Activated gamma-delta T cell treated with Interleukin-2 at 50 U/mL for 16 hours (primary cell): ENCODE data around the gene PCDH15.

Source experiments
- DNase-seq: peaks from one replicate; pipeline ENCODE4 v3.0.0-alpha.2; 2020

PCDH15 gene

DNA sequence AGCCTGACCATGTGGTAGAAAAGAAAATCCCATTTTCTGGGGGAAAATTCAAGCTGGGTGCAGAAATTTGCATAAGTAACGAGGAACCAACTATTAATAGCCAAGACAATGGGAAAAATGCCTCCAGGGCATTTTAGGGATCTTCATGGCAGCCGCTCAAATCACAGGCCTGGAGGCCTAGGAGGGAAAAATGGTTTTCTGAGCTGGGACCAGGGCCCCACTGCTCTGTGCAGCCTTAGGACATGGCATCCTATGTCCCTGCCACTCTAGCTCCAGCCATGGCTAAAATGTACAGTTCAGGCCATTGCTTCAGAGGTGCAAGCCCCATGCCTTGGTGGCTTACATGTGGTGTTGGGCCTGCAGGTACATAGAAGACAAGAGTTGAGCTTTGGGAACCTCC is 459.0 kb downstream of the PCDH15 start:
- no peak for DNase-seq

GRCh38 chr10:54335296-54335695 is 465.7 kb downstream of the PCDH15 start:
- DNase-seq: no peak

DNA sequence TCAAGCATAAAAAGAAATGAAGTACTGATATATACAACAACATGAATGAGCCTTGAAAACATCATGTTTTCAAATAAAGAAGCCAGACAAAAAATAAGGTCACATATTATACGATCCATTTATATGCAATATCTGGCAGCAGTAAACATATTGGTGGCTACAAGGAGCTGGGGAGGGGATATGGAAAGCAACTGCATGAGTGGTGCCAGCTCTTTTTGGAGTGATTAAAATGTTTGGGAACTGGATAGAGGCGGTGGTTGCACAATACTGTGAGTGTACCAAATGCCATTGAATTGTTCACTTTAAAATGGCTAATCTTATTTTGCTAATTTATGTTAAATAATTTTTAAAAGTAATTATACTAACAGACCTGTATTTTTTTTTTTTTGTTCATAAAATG is 481.7 kb downstream of the PCDH15 start:
- no peak for DNase-seq

GRCh38 chr10:54318470-54318869 is 482.6 kb downstream of the PCDH15 start:
- no peak for DNase-seq

- DNase-seq: no peak
These were observed 486.6 kb downstream of the PCDH15 start for GRCh38 chr10:54314430-54314829.

DNA sequence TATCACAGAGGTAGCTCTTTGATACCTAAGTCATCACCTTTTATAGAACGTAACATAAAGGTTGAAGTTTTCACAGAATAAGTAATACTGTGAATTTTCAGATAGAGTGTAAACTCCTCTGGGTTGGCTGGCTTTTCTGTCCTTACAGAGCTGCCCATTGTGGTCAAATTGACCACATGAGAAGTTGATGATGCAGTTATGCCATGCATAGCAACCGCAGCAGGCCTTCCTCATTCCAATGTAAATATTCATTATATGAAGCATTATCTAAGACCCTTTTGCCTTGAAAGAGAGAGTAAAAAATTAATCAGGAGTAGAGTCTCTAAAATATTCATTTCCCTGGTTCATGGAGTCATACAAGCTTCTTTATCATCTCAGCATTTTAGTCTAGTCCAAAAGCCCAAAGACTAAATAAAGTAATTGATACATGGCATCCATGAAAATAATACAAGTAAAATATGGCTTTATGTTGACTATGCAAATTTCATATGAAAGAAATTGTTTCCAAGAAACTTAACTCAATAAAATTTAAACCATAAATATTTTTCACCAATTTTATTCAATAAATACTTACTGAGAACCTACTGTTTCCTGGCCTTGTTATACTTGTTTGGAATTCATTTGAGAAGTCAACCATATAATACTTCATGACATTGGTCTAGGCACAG is 516.4 kb downstream of the PCDH15 start:
- no peak for DNase-seq

DNA sequence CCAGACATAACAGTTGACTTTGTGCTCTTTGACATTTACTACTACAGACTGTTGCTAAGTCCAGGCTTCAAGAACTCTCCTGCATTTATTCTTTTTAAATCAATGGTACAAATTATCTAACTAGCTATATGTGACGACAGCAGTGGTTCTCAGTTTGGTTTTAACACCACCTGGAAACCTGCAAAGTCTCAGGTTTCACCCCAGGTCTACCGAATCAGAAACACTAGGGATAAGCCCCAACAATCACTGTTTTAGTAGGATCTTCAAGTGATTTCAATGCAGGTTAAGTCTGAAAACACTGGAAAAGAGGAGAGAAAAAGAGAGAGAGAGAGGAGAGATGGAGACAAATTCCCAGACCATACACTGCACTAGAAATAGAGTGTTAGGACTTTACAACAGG is 519.0 kb downstream of the PCDH15 start:
- no peak for DNase-seq

DNA sequence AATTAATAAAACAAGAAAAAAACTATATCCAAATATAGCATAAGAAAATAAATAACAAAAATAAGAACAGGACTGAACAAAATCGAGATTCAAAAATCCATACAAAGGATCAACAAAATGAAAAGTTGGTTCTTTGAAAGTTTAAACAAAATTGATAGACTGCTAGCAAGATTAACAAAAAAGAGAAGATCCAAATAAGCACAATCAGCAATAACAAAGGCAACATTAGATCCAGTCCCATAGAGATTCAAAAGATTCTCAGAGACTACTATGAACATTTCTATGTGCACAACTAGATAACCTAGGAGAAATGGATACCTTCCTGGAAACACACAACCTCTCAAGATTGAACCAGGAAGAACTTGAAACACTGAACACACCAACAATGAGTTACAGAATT is 534.6 kb downstream of the PCDH15 start:
- no peak for DNase-seq

DNA sequence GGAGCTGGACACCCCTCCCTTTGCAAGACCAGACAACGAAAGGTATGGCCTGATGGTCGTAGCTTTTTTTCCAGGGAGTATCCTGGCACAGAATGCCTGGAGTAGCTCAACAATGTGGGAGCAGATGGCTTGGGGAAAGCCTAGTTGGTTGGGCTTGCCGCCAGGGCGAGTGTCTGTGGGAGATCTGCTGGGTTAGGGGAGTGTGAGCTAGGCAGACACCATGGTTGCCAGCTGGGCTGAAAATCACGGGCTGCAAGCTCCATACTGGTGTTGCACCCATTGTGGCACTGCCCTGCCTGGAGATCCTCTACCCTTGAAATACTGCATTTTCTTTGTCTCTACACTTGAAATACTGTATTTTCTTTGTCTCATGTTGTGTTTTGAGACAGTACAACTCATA is 538.3 kb downstream of the PCDH15 start:
- DNase-seq: no peak

DNA sequence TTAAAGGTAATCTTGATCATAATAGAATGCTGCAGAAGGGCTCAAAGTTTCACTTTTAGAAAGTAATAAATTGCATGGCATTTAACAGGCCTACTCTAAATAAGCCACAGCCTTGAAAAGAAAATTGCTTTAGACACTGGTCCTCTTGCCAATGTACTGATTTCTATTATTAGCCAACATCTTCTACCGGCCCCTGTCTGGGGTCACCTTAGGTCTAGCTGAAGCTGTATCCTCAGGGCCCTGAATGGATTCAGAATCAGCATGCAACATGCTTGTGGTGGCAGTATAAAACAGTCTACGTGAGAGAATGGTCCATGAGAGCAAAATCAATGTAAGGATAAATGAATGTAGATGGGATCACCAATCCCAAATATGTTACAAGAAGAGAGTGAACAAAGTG is 541.9 kb downstream of the PCDH15 start:
- no peak for DNase-seq

GRCh38 chr10:54234832-54235231 is 566.2 kb downstream of the PCDH15 start:
- no peak for DNase-seq

- DNase-seq: no peak
These were observed 597.6 kb downstream of the PCDH15 start for GRCh38 chr10:54203401-54203800.

GRCh38 chr10:54198051-54198450 is 603.0 kb downstream of the PCDH15 start:
- DNase-seq: no peak

GRCh38 chr10:54194806-54195205 is 606.2 kb downstream of the PCDH15 start:
- no peak for DNase-seq

DNA sequence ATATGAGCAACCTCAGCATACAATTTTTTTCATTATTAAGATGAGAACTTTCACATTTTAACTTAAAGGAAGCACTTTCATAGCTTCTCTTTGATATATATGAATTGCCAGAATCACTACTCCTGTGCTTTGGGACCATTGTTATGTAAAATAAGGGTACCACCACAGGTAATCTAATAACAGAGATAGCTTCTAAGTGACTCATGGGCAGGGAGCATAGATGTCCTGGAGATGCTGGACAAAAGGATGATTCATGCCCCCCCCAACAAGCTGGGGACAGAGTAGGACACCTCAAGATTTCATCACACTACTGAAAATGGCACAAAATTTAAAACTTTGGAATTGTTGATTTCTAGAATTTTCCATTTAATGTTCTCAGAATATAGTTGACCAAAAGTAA is 641.1 kb downstream of the PCDH15 start:
- DNase-seq: no peak

DNA sequence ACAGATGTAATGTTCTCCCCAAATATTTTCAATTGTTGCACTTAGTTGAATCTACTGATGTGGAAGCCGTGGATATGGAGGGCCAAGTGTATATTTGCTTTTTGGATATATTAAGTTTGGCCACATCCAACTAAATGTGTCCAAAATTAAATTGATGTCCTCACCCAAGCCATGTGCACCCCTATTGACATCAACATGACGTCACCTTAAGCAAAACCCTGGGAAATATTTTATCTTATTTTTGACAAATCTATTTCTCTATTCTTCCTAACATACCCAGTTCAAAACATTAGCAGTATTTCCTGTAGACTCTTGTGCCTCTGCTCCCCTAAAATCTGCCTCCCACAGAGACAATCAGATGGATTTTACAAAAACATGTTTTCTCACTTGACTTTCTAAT is 652.5 kb downstream of the PCDH15 start:
- no peak for DNase-seq

DNA sequence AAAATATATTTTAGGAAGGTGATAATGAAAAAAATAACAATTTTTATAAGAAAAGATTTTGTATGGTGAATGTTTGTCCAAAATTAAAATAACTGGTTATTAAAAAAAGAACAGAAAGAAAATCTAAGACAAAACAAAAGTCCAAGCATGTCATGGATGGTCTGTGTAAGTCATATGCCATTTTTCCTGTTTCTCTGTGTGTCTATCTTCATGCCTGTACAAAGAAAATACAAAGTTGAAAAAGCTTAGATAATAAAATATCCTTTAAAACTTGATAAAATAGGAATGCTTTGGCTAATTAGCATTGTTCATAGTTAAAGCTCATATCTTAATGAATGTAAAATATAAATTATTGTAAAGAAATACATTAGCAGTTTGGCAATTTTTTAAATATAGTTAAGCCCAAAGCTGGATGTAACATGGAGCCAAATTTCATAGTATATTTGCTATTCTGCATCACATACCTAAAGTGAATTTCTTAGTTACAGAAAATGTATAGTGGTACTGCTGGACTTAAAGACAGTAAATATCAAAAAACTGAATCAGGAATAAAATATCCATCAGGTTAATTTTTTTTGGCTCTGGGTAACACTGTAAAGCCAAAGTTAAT is 661.1 kb downstream of the PCDH15 start:
- no peak for DNase-seq

DNA sequence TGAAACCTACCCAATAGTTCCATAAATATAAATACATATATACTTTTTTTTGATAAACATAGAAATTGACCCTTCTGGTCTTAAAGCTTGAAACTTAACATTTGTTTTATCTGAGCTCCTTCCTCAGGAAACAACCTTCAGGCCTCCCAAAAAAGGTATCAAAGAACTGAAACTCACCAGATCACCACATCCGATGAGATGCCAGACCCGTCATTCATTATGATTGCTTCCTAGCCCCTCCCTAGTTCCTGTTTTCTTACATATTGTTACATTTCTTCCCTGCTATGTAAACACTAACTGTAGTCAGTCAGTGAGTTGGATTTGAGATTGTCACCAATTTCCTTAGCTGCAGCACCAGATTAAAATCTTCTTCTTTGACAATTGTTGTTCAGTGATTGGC is 663.6 kb downstream of the PCDH15 start:
- no peak for DNase-seq

- no peak for DNase-seq
These were observed 667.8 kb downstream of the PCDH15 start for GRCh38 chr10:54133203-54133602.

DNA sequence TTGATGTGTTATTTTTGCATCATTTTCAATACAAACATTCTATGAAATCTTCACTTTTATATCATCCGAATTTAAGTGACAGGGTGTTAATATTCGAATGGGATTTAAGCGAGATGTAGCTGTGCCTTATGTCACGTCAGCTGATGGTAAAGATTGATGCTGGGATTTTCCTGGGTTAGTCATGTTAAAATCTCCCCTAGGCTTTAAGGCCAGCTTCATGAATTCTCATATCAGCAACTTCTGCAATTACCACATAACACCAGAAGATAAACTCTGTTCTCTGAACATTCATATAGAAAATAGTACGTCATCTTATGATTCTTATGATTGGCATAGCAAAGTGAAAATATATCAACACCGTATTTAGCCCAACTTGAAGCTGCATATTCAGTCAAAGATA is 669.2 kb downstream of the PCDH15 start:
- no peak for DNase-seq

DNA sequence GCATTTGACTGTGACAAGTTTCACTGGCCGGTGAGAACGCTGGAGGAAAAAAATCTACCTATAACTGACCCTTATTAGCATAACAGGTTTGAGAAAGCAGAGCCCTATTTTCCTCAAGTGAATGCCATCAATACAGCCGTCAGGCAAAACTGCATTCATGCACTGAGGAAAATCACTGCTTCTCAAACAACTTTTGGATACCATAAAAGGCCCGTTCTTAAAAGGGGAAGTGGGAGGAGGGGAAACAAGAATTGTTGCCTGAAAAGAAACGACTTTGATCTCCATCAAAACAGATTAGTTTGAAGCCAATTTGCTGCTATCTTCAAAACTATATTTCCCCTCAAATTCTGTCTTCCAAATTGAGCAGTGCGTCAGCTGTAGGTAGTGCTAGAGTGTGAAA is 670.6 kb downstream of the PCDH15 start:
- DNase-seq: no peak

GRCh38 chr10:54125098-54125747 is 675.8 kb downstream of the PCDH15 start:
- DNase-seq: no peak

- no peak for DNase-seq
These were observed 676.7 kb downstream of the PCDH15 start for GRCh38 chr10:54124209-54124885.

- DNase-seq: no peak
These were observed 680.2 kb downstream of the PCDH15 start for GRCh38 chr10:54120806-54121205.
